Kidney capillary endothelial cell (primary cell): ENCODE measurements around the gene DAAM1.

Experiments used
- DNase-seq: peaks from one replicate; pipeline ENCODE4 v3.0.0-alpha.2; 2018; ENCODE audit warnings: low spot score

Gene DAAM1

DNA sequence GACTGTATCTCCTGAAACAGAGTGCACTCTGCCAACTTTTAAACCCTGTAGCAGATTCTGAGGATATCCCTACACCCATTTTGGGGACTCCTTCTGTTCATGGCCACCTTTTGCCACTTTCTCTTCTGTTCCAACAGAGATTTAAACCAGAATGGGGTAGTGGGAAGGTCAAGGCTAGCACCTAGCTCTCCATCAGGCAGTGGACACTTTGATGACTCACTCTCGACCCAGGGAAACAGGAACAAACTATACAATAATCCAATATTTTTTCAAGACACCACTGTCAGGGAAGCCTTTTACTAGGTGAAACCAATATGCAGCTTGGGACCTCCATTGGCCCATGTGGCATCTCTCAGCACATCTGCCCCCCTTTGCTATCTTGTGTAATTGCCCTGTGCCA is 103.6 kb downstream of the DAAM1 start:
- no peak for DNase-seq

- DNase-seq, result no peak
These were observed 104.6 kb downstream of the DAAM1 start for GRCh38 chr14:59292921-59293534.

DNA sequence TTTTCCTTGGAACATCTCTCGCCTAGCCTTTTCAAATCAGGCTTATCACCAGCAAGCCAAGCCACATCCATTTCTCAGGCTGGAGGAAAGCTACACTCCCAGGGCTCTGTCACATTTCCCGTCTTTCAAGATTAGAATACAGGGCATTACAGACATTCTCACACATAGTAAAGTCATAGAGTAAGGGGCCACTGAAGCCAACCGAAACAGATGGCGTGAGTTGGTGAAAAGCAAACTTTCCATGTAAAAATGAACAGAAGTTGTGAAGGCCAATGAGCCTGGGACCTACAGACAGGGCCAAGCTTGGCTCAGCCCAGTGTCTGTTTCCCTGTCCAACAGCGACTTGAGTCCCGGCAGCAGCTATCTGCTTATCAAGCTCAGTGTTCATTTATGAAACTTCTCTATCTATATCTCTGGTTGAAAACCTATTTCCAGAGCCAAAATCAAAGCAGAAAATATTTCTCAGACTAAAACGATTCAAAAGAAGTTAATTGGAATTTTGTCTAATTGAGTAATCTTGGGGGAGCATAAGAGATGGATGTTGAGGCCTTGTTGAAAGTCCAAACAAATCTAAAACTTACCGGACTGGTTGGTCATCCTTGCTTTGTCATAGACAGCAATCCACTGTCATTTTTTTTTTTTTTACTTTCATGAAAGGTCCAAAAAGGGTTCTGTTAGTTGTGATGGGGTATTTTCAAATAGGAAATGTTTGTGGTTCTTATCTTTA is 105.6 kb downstream of the DAAM1 start:
- no peak for DNase-seq

GRCh38 chr14:59294662-59294992 is 106.2 kb downstream of the DAAM1 start:
- no peak for DNase-seq

DNA sequence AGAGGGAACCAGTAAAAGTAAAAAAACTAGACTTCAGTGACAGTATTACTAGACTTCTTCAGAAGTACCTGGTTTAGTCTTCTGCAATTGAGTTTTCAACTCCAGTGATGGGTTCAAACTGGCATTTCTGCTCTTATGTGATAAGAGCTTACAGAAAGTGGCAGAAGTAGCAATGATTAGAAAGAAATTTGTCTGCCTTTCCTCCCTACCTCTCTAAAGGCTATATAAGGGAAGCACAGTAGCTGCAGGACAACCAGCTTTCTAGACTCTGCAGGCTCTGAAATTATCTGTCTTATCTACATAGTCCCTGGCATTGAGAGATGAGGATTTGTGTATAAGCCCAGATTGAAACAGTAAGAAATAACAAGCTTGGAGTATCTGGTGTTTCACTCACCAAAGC is 107.5 kb downstream of the DAAM1 start:
- no peak for DNase-seq

- DNase-seq, result no peak
These were observed 108.0 kb downstream of the DAAM1 start for GRCh38 chr14:59296508-59296907.

GRCh38 chr14:59297071-59297776 is 108.8 kb downstream of the DAAM1 start:
- no peak for DNase-seq

DNA sequence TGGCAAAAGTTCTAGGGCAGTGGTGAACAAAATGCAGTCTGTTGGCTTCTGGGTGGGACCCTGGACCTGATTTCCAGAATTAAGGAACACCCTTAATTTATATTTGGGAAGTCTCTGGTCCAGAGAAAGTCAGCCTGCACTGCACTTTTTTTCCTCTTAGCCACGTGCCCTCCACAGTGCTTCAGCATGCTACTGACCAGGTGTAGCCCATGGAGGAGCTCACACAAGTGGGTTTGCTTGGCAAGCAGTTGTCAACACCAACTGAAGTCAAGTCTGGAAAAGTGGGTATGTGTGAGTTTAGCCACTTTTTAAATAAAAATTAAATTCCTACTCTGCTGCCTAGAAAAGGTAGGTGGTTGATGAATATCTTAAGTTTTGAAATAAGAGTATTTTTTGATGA is 111.3 kb downstream of the DAAM1 start:
- DNase-seq, result no peak

GRCh38 chr14:59301354-59301753 is 112.9 kb downstream of the DAAM1 start:
- peak; percentile 49 for DNase-seq

GRCh38 chr14:59302313-59302712 is 113.8 kb downstream of the DAAM1 start:
- no peak for DNase-seq

- DNase-seq, result no peak
These were observed 114.7 kb downstream of the DAAM1 start for GRCh38 chr14:59303216-59303615.

DNA sequence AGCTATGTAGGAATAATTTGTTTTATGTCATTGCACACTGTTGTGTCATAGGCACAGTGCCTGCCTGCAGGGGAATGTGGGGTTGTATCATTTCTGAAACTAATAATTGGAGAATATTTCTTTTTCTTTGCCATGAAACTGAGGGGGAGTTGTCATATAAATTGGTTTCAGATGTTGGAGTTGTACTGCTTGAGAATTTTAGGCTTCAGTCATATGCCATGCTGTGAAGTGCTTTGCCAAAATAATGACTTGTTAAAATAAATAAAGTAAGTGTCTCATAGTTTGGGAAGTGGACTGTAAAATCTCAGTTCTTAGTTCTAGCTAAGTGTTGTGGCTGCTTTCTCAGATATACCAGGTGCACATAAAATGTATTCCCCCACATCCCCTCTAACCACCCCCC is 116.8 kb downstream of the DAAM1 start:
- DNase-seq, result no peak

GRCh38 chr14:59305836-59306555 is 117.5 kb downstream of the DAAM1 start:
- DNase-seq, result peak; percentile 18

DNA sequence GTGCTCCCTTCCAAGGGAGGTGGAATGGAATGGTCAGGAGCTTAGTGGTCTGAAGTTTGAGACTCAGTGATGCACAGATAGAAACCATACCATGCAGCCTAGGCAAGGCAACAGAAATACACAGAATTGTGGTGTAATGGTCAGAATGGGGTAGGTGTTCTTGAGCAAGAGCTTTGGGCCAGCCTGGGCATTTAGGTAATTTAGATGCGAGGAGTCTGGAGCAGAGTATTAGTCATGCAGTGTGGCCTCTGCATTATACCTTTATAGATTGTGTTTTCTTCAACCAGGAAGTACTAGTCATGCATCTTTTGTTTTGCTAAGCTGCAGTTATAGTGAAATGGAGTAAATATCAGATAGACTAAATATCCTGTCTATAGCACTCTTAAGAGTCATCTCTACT is 118.3 kb downstream of the DAAM1 start:
- peak; percentile 90 for DNase-seq

DNA sequence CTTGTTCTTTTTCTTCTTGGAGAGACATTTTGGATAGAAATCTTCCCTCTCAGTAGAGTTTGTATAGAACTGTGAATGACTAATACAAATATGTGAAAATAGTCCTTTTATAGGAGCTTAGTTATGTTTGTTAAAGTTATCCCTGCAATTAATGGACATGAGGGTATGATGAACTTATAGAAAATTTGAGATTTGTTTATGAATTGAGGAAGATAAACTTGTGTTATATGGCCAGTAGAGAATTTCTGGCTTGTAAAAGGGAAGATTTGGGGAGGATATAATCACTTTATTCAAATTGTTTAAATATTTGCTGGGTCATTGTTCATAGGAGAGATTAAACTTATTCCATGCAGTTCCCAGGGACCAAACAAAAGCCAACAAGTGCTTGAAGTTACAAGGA is 119.6 kb downstream of the DAAM1 start:
- DNase-seq, result no peak

DNA sequence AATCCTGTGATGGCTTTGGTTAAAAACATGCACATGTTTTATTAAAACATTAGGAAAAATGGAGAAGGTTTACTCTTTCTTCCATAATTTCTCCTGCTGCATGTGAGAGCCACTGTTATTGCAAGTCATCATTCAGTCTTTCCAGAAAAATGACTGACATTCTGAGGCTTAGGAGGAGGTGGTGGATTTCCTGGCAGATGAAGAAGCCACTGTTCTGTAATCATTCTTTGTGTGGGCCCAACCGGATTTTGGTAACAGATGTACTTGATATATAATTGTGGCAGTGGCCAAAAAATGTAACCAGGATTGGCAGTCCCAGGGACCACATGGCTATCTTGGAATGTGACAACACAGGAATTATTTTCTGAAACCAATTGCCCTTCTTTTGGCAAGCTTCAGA is 120.2 kb downstream of the DAAM1 start:
- DNase-seq, result no peak

GRCh38 chr14:59309291-59309900 is 120.9 kb downstream of the DAAM1 start:
- DNase-seq, result no peak

GRCh38 chr14:59310633-59311032 is 122.2 kb downstream of the DAAM1 start:
- DNase-seq, result no peak

GRCh38 chr14:59311723-59312122 is 123.3 kb downstream of the DAAM1 start:
- DNase-seq, result no peak

- DNase-seq, result no peak
These were observed 124.7 kb downstream of the DAAM1 start for GRCh38 chr14:59313144-59313651.

DNA sequence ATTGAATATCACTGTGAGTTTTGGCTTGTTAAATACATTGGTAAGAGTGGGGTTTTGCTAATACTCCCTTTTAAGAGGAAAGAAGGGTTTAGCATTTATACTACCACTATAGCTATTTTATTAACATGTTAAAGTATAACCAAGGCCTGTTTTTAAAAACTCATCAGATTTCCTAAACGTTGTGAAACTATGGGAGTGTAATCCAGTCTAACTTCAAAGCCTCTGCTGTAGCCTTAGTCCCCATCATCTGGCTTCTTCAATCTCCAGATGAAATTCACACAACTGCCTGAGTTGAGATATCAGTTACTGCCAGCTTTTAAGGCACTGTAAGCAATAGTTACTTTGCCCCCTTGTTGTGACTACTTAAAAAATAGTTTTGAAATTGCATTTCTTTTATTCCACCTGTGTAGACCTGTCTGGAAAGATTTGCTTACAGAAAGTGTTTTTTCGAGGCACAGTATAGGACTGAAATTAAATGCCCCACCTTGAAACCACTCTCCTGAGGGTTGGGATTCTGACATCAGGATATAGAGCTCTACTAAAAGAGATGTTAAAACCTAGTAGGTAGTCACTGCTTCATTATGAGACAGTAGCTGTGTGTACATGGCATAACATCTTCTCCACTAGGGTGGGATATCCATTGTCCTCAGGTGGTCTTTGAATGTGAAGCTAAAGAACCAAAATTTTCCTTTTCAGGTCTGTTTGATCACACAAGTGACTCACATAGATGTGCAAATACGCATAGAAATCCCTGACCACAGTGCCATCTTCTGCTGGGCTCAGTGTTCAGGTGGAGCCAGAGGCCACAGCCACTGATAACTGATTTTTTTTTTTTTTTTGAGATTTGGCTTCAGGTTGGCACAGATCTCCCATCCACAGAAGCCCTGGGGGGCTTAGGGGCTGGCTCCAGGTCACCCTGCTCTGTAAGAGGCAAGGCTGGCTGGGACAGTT is 125.5 kb downstream of the DAAM1 start:
- no peak for DNase-seq
